ENCODE data around the gene LRSAM1.

LRSAM1 gene

GRCh38 chr9:127495884-127496555, 44.7 kb downstream of the LRSAM1 start:
- no peak for DNase-seq (ENCODE audit: low read depth in 2 of 2, low spot score in 1 of 2)

DNA sequence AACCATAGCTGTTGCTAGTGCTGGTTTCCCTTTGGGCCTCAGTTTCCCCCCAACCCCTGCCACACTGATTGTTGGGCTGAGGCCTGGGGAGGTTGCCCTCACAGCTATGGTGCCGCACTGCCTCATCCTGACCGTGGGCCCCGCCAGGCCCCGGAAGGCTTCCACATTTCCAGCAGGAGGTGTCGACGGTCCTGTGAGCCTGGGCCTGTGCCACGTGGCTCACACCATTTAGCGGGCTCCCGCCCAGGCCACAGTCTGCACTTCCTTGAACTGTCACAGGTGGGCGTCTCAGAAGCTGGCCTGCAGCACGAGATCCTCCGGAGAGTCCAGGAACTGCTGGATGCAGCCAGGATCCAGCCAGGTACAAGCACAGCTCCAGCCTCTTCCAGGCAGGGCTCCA, 45.7 kb downstream of the LRSAM1 start:
- DNase-seq (ENCODE audit: low read depth in 2 of 2, low spot score in 1 of 2), result no peak

DNA sequence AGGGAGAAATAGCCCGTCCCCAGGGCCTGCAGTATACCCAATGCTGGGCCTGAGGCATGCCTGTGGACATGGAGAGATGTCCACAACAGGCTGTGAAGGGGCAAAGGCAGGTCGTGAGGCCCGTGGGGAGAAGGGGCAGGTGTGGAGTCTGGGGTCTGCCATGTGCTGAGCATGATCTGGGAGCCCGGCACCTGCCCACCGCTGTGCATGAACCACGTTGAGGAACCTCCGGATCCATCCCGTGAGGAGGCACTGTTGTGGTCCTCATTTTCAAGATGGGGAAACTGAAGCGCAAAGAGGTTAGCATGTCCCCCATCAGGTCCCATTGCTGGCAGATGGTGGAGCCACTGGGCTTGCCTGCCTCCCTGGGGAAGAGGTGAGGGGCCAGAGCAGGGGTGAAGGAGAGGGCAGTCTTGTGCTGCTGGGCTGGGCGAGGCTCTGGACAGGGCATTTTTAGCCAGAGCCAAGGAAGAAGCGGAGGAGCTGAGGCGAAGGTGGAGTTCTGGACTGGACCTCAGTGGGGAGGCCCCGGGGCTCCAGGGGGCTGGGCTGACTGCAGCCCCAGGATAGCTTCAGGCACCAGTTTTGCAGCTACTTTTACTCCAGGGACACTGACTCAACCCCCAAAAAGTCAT, 46.5 kb downstream of the LRSAM1 start:
- DNase-seq (ENCODE audit: low read depth in 2 of 2, low spot score in 1 of 2), result no peak

GRCh38 chr9:127498298-127498697, 47.0 kb downstream of the LRSAM1 start:
- DNase-seq (ENCODE audit: low read depth in 2 of 2, low spot score in 1 of 2), result no peak

- DNase-seq (ENCODE audit: low read depth in 2 of 2, low spot score in 1 of 2), result no peak
These were observed 49.1 kb downstream of the LRSAM1 start for GRCh38 chr9:127500399-127500798.

- no peak for DNase-seq (ENCODE audit: low read depth in 2 of 2, low spot score in 1 of 2)
These were observed 49.6 kb downstream of the LRSAM1 start for GRCh38 chr9:127500862-127501261.

DNA sequence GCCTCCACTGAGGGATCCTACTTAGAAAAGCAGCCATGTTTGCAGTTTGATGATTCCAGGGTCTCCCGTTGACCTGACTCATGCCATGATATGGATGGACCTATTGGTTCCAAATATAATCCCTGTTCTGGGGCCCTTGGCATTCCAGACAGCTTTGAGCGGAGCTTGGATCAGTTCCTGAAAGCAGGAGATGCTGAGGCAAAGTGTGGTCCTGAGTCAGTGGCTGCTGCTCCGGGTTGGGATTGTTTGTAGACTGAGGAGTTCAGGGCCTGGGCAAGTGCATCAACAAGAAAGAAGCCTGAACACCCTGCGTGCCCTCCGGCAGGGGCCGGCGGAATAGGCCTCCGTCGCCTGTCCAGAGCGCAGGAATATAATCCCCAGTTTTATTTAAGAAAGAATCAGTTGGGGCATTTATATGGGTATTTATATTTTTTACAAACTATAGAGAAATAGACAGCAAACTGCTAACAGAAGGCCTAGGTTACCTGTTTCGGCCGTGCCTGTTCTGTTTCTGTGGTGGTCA, 50.6 kb downstream of the LRSAM1 start:
- no peak for DNase-seq (ENCODE audit: low read depth in 2 of 2, low spot score in 1 of 2)

DNA sequence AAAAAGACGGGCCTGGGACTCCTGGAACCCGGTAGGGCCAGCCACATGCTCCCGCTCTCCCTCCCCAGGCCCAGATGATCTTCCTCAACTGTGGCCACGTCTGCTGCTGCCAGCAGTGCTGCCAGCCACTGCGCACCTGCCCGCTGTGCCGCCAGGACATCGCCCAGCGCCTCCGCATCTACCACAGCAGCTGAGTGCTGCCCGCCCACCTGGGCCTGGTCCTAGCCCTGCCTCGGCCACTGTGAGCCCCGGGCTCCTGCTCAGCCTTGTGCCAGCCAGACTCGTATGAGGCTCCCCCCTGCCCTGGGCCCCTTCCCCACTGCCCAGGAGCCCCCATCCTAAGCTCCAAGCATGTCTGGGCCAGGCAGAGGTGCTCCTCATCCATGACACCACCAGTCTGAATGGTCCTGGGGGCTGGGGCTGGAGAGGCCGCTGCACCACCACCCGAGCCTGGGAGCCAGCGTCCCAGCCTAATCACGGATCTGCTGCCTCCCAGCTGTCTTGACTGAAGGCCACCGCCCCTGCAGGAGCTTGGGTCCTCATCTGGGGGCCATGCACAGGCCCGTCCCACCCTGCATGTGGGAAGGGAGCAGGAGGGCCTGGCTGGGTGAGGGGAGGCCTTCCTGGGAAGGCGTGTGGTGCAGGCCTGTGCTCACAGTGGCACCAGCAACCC, 51.5 kb downstream of the LRSAM1 start:
- no peak for DNase-seq (ENCODE audit: low read depth in 2 of 2, low spot score in 1 of 2)

GRCh38 chr9:127503379-127503921, 52.1 kb downstream of the LRSAM1 start:
- no peak for DNase-seq (ENCODE audit: low read depth in 2 of 2, low spot score in 1 of 2)

DNA sequence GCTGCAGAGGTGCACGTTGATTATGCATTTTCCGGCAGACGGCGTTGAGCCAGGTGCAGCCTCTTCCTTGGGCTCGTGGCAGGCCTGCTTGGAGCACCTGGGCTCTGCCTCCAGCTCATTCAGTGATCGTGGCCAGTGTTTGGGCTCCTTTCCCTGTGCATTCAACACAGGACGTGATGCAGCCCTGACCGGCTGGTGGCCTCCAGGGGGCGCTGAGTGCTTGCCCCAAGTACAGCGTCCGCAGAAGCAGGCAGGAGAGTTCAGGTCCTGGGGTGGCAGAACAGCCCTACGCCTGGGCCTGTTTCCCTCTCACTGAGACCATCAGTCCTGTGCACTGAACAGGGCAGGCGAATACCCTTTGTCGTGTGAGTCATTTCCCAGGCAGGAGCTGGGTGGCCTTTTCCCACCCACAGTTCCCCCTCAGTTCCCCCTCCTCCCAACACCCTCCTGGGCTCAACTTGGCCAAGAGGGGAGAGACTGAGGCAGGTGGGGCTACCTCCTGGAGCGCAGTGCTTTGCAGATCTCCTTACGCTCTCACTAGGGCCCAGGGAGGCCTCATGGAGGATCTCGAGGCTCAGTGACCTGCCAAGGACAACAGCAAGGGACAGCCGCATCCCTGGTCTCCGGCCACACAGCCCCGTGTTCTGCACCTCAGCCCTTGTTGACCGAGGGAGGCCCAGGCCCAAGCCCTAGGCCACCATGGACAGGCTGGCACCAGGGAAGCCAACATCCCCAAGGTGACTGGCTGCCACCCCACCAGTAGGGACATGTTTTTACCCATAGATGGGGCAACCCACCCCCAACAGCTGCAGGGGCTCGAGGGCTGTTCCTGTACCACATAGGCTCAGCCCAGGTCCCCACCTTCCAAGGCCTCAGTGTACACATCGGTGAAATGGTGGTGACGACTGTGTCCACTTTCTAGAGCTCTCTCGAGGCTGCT, 52.9 kb downstream of the LRSAM1 start:
- DNase-seq (ENCODE audit: low read depth in 2 of 2, low spot score in 1 of 2), result peak; percentile 50 to 69

- no peak for DNase-seq (ENCODE audit: low read depth in 2 of 2, low spot score in 1 of 2)
These were observed 53.6 kb downstream of the LRSAM1 start for GRCh38 chr9:127504887-127505251.

DNA sequence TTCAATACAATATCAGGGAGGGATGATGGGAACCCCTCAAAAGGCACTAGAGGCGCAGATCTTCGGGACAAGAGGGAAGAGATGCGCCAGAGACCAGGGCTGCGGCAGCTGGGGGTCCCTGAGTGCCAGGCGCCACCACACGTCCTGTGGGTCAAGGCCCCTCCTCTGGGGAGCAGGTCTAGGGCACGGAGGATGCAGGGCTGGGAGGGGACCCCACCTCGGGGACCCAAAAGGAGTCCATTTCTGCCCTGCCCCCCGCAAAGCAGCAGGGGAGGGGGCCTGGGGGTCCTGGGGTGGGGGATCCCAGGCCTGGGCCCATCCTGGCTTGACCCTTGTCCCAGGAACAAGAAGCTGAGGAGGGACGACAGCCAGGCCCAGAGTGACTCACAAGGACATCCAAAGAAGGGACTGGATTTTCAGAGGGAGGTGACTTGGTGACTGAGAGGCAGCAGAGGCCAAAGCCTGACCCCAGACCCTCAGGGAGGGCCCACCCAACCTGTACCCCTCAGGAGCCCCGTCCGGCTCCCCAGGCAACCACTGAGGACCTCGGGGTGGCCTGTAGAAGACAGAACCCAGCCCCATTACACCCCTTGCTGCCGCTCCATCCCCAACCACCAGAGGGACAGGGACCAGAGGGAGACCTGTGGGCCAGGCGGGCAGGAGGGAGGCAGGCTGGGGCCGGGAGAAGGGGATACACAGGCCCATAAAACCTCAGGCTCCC, 54.2 kb downstream of the LRSAM1 start:
- DNase-seq (ENCODE audit: low read depth in 2 of 2, low spot score in 1 of 2), result no peak

- no peak for DNase-seq (ENCODE audit: low read depth in 2 of 2, low spot score in 1 of 2)
These were observed 55.0 kb downstream of the LRSAM1 start for GRCh38 chr9:127506117-127506813.

DNA sequence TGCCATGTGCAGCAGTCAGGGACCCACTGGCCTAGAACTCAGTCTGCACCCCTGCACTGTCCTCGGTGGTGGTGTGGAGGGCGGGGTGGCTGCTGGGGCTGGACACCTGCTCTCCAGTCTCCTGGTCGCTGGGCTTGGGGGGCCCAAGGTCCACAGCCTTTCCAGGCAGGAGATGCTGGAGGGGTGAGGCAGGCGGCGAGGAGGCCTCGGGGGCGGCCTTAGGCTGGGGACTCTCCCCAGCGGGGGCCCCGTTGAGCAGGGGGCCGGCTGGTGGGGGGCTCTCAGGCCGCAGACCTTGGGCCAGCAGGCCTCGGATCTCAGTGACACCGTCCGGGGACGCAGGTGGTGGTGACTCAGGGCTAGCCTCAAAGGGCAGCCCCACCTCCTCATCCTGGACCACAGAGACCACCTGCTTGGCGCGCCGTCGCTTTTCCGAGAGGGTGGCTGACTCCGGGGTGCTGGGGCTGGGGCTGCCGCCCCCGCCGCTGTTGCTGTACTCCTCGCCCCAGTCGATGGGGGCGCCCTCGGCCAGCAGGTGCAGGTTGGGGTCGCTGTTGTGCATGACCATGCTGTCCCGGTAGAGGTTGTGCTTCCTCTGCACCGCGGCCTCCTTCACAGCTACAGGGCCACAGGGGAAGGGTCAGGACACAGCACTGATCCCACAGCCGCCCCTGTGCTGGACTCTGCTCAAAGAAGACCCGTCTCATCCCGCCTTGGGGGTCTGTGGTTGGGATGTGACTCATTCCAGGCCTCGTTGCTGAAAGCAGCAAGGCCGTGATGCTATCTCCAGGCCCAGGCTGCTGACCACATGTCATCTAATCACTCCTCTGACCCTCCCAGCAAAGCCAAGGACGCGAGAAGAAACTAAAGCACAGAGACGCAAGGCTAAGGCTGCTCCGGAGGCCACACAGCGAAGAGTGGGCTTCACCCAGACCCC, 55.8 kb downstream of the LRSAM1 start:
- DNase-seq (ENCODE audit: low read depth in 2 of 2, low spot score in 1 of 2), result no peak

DNA sequence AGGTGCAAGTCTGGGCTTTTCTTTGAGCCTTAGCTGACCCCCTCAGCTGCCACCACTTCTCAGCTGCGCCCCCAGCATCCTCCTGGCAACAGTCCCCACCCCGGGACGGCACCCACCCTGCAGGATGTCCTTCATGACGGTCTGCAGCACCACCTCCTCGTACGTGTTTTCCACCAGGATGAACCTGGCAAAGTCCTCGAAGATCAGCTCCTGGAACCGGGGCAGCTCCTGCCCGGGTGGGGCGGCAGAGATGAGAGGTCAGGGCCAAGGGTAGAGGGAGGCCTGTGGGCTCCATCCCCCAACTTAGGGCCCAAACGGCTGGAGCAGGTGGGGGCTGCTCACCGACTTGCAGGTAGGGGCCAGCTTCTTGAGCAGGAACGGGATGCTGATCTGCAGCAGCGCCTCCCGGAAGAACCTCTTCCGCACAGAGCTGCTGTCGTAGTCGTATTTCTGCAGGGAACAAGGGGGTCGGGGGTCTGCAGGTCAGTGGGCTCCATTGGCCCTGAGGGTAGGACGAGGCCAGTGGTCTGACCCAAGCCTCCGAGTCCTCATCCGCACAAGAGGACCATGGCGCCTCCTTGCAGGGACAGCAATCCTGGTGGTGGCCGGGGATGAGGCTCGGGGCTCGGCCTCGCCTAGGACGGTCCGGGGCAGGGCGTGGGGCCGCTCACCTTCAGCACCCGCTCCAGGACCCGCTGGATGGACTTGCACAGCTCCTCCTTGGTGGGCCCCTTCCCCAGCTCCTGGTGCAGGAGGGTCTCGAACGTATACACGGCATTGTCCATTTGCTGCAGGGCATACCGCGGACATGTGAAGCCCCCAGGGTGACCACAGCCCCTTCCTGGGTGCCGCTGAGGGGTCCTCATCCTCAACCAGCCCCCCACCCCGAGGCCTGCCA, 56.7 kb downstream of the LRSAM1 start:
- no peak for DNase-seq (ENCODE audit: low read depth in 2 of 2, low spot score in 1 of 2)

DNA sequence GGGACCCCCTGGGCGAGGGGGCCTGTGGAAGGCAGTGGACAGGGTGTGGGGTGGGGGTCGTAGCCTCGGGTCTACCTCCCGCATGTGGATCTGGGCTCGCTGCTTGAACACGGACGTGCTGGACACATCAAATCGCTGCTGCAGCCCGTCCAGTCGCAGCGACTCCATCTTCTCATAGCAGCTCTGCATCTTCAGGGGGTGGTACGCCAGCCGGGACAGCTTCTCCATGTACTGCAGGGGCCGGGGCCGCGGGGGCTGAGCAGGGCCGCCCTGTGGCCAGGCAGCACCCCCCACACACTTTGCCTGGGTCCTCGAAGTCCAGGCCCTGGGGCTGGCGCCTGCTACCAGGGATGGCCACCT, 57.6 kb downstream of the LRSAM1 start:
- no peak for DNase-seq (ENCODE audit: low read depth in 2 of 2, low spot score in 1 of 2)

GRCh38 chr9:127509261-127509954, 58.1 kb downstream of the LRSAM1 start:
- DNase-seq (ENCODE audit: low read depth in 2 of 2, low spot score in 1 of 2), result no peak
